GM18867 (cell line): ENCODE results near the gene UNC45B.
"Not testable (repeated sequence)": the region's sequence is repeated elsewhere in the genome, so short reads cannot be mapped to it uniquely, and the experiment has no call there.

Experiments
- ATAC-seq: cut with Tn5 transposase; IDR thresholded peaks from one replicate; pipeline ENCODE4 v1.9.1; 2021; ENCODE audit warnings: mild to moderate bottlenecking, moderate library complexity; ENCODE audit not compliant: unreplicated experiment

Gene UNC45B

DNA sequence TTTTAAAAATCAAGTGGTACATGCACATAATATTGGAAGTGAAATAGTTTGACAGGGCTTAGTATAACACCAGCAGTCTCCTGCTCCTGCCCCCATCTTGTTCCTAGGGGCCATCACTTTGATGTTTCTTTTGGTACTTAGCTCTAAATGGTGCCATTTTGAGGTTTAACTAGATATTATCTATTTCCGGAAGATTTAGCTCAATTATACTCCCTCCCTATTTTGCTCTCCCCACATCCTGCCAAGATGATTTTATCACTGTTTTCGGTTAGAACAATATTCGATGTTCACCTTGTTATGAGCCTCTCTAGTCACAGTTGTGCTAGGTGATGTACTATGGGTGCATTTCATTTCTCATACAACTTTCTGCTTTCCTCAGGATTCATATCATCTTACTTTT lies 66.6 kb downstream of the UNC45B start:
- no peak for ATAC-seq

DNA sequence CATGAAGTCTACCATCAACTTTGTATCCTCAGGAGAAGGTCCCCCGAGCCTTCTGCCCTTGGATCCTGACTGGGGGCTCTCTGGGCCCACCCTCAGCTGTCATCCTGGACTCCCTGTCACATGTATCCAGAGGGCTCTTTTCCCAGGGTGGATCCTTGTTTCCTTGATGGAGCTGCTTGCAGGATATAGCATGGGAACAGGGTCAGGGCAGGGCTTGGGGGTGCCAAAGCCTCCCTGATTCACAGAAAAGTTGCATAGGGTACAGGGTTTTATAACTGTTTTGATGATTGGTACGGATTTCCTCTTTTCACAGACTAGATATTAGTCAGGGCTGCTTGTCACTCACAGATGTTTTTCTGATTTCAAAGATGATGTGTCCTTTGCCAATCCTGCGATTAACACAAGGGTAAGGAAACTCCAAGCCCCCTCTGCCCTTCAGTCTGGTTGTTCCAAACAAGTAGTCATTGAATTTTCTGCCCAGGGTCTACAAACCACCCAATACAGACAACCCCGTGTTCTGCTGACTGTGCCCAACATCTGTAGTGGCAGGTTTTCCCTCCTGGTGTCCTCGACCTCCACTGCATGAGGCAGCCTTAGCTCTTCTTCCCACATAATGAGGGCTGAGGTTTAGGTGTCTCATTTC lies 67.1 kb downstream of the UNC45B start:
- ATAC-seq = no peak

DNA sequence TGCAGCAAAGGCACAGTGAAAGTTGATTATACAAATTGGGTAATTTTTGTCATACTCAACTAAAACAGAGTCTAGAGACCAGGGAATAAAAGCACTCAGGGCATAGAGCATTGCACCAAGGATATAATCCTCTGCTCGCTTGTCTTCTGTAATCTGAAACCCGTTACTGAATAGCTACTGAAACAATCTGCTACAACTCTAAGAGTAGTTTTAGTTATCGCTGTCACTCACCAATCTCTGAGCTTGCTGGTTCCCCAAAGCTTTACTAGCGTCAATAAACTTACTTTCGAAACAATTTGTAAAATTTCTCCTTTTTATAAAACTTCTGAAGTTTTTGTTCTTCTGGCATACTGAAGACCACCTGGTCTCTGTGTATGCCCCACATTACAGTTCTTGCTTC lies 69.5 kb downstream of the UNC45B start:
- no peak for ATAC-seq

DNA sequence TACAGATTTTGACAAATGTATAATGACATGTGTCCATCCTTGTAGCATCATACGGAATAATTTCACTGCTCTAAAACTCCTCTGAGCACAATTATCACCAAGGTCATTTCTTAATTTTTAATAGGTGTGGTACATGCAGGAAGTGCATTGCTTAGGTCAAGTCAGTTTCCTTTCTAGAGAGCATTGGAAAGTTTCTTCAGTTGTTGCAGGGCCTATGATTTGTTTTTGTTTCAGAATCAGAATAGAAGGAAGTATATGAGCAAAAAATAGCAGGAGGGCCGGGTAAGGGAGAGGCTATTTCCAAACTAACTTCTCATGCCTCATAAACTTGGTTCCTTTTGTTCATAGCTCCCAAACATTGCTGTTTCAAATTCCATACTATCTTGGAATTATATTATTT lies 71.3 kb downstream of the UNC45B start:
- ATAC-seq = no peak

DNA sequence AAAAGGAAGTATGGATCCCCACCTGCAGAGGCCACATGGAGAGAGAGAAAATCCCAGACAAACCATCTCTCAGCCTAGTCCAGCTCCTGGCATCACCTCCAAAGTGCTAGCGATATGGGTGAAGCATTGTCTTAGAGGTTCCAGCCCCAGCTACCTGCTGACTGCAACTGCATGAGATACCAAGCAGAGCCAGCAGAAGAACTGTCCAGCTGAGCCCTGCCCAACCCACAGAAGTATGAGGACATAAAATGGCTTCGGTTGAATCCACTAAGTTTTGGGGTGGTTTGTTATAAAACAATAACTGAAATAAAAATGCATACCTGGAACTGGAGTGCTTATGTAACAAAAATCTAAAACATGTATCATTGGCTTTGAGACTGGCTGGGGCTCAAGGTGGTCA lies 74.8 kb downstream of the UNC45B start:
- no peak for ATAC-seq

DNA sequence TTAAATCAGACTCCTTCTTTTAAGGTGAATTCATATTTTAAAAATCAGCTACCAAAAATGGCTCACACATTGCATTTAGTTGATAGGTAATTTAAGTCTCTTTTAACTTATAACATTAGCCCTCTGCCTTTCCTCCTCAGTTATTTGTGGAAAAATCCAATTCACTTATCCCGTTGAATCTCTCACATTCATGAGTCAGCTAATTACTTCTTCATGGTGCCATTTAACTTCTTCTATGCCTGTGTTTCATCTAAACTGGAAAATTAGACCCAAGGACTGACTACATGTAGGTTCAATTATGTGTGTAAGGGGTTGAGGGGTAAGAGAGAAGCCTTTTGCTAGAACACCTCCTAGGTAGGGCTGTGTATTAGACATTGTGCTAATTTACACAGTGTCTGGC lies 76.8 kb downstream of the UNC45B start:
- no peak for ATAC-seq

DNA sequence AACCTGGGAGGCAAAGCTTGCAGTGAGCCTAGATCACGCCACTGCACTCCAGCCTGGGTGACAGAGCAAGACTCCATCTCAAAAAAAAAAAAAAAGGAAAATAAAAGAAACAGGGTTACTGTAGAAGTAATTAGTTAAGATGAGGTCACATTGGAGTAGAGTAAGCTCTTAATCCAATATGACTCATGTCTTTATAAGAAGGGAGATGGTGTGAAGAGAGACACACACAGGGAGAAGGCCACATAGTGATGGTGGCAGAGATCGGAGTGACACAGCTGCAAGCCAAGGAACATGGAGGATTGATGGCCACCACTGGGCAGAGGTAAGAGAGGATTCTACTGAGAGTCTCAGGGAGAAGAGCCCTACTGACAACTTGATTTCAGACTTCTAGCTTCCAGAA lies 79.9 kb downstream of the UNC45B start:
- ATAC-seq = no peak

DNA sequence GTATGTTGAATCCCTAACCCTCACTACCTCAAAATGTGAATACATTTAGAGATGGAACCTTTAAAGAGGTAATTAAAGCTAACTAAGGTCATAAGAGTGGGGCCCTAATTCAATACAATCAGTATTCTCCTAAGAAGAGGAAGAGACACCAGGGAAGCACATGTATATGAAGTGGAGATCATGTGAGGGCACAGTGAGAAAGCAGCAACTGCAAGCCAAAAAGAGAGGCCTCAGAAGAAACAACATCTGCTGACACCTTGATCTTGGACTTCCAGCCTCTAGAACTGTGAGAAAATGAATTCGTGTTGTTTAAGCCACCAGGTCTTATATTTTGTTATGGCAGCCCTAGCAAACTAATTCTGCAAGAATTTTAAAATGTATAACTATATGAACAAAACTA lies 82.0 kb downstream of the UNC45B start:
- no peak for ATAC-seq

DNA sequence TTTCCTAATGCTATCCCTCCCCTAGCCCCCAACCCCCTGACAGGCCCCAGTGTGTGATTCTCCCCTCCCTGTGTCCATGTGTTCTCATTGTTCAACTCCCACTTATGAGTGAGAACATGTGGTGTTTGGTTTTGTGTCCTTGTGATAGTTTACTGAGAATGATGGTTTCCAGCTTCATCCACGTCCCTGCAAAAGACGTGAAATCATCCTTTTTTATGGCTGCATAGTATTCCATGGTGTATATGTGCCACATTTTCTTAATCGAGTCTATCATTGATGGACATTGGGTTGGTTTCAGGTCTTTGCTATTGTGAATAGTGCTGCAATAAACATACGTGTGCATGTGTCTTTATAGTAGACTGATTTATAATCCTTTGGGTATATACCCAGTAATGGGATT lies 86.7 kb downstream of the UNC45B start:
- not testable (repeated sequence) for ATAC-seq

DNA sequence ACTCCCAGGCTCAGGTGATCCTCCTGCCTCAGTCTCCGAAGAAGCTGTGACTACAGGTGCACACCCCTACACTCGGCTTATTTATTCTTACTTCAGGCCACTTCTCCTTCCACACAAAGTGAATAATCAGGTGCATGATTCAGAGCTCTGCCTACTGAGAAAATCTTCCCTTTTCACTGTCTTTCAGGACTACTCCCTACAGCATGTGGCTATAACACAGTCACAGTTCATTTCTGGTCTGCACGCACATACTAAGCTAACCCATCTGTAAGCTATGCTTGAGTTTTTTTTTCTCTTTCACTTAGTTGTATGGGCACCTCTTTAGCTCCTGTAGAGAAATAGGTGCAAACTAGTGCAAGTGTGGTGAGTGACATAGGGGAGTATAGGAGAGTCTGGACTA lies 87.7 kb downstream of the UNC45B start:
- no peak for ATAC-seq

DNA sequence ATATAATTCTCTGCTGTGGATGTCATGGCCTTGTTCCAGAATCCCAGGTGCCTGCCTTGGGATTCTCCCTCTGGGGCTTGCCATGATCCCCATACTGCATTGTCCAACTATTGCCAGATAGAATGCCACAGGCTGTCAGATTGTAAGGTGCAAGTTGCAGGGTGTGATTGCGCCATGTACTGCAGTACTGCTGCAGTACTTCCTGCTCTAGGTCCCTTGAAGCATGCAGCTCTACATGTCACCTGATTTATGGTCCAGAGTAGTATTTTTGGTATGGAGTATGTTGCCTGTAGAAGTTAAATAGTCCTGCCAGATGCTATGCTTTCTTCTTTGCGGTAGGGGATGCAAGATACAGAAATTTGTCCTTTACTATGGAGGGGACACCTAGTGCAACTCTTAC lies 88.3 kb downstream of the UNC45B start:
- ATAC-seq = no peak

DNA sequence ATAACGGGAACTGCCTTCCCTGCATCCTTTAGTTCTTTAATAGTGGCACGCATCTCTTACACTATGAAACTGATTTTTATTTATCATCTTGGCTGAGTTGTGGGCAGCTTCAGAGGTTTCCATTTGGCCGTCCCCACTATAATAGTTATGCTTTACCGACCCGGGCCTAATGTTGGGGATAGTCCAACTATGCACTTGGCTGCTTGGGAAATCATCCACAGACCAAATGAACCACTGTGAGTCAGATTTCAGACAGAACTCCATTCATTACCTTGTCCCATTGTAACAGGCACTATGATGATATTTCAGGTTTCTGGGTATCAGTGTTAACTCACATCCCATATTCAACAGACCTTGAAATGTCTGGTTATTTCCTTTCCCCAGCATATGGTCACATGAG lies 89.2 kb downstream of the UNC45B start:
- ATAC-seq = no peak

DNA sequence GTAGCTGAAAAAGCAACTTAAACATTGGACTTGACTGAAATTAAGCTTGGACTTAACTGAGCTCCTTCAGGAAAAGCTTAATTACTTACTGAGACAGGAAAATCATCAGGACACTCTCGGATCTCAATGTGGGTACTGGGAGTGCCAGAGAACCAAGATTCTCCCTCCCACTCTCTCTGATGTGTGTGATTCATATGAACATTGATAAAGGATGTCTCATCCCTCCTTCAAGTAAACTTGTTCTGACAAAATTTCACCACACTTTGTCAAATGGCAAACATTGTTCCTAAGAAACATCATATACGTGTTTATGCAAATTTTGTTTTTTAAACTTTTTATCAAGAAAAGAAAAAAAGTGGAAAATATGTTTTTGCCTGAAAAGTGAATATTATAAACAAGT lies 91.2 kb downstream of the UNC45B start:
- ATAC-seq = no peak
